GM21390 (cell line): ENCODE measurements around the gene GATAD2A.

ENCODE experiments used
- ATAC-seq: cut with Tn5 transposase; IDR thresholded peaks from one replicate; pipeline ENCODE4 v1.9.1; 2021; ENCODE audit not compliant: unreplicated experiment

The GATAD2A gene

GRCh38 chr19:19542507-19542906 is 137.0 kb downstream of the GATAD2A start:
- no peak for ATAC-seq

- no peak for ATAC-seq
These were observed 137.6 kb downstream of the GATAD2A start for GRCh38 chr19:19543101-19543500.

- no peak for ATAC-seq
These were observed 138.2 kb downstream of the GATAD2A start for GRCh38 chr19:19543640-19544039.

GRCh38 chr19:19544257-19544953 is 138.9 kb downstream of the GATAD2A start:
- no peak for ATAC-seq

GRCh38 chr19:19544954-19545591 is 139.6 kb downstream of the GATAD2A start:
- no peak for ATAC-seq

GRCh38 chr19:19545707-19546106 is 140.2 kb downstream of the GATAD2A start:
- no peak for ATAC-seq

GRCh38 chr19:19546751-19547162 is 141.3 kb downstream of the GATAD2A start:
- ATAC-seq = no peak

- no peak for ATAC-seq
These were observed 142.3 kb downstream of the GATAD2A start for GRCh38 chr19:19547674-19548336.

GRCh38 chr19:19548915-19549759 is 143.7 kb downstream of the GATAD2A start:
- no peak for ATAC-seq

GRCh38 chr19:19549804-19550464 is 144.5 kb downstream of the GATAD2A start:
- no peak for ATAC-seq

- ATAC-seq = no peak
These were observed 145.0 kb downstream of the GATAD2A start for GRCh38 chr19:19550485-19550929.

GRCh38 chr19:19550972-19551852 is 145.7 kb downstream of the GATAD2A start:
- ATAC-seq = no peak

GRCh38 chr19:19551853-19552192 is 146.3 kb downstream of the GATAD2A start:
- no peak for ATAC-seq

GRCh38 chr19:19552798-19553197 is 147.3 kb downstream of the GATAD2A start:
- no peak for ATAC-seq

- ATAC-seq = no peak
These were observed 148.2 kb downstream of the GATAD2A start for GRCh38 chr19:19553670-19554069.

- ATAC-seq = no peak
These were observed 148.9 kb downstream of the GATAD2A start for GRCh38 chr19:19554074-19555023.

- no peak for ATAC-seq
These were observed 152.6 kb downstream of the GATAD2A start for GRCh38 chr19:19558055-19558454.
